HUES48 (cell line): ENCODE results near the gene AFG1L.
"Not testable (repeated sequence)": the region's sequence is repeated elsewhere in the genome, so short reads cannot be mapped to it uniquely, and the experiment has no call there.

ENCODE experiments used
- H3K27ac ChIP-seq: one replicate; pipeline ENCODE4 v1.7.0; 2013; ENCODE audit warnings: low read depth, low read length, inconsistent platforms
- H3K27me3 ChIP-seq: 2 replicates; pipeline ENCODE4 v1.6.1; 2013; ENCODE audit warnings: mild to moderate bottlenecking, low read length; ENCODE audit not compliant: control insufficient read depth, insufficient read depth
- H3K36me3 ChIP-seq: 2 replicates; pipeline ENCODE4 v1.6.1; 2013; ENCODE audit warnings: low read length; ENCODE audit not compliant: control insufficient read depth, insufficient read depth
- H3K4me1 ChIP-seq: 2 replicates; pipeline ENCODE4 v1.6.1; 2013; ENCODE audit warnings: mild to moderate bottlenecking, low read length; ENCODE audit not compliant: control insufficient read depth, insufficient read depth
- H3K4me3 ChIP-seq: 2 replicates; pipeline ENCODE4 v1.5.1; 2013; ENCODE audit warnings: mild to moderate bottlenecking, low read depth, low read length
- H3K9ac ChIP-seq: 2 replicates; pipeline ENCODE4 v1.6.1; 2013; ENCODE audit warnings: mild to moderate bottlenecking, low read depth, low read length, moderate library complexity
- H3K9me3 ChIP-seq: 2 replicates; pipeline ENCODE4 v1.6.1; 2013; ENCODE audit warnings: low read length; ENCODE audit not compliant: control insufficient read depth, insufficient read depth

The AFG1L gene

GRCh38 chr6:108365478-108365877, 70.6 kb downstream of the AFG1L start:
- H3K27me3 ChIP-seq, result no peaks in the 10 kb centered on the region

GRCh38 chr6:108366236-108366635, 71.4 kb downstream of the AFG1L start:
- H3K27ac ChIP-seq, result no peak overlapping the region
- H3K9ac ChIP-seq, result no peak overlapping the region
- no peaks in the 10 kb centered on the region for H3K9me3 ChIP-seq
- no peaks in the 10 kb centered on the region for H3K27me3 ChIP-seq
- peaks cover 12% of the 10 kb centered on the region; the same call in 1 of the 2 replicates for H3K4me1 ChIP-seq
- H3K36me3 ChIP-seq, result no peaks in the 10 kb centered on the region
- H3K4me3 ChIP-seq, result no peak overlapping the region

More at GRCh38 chr6:108365478-108365877, 70.6 kb downstream of the AFG1L start:
- Histone ChIP-seq H3K9me3 (no peaks in the 10 kb centered on the region), H3K4me1 (peaks cover 12% of the 10 kb centered on the region; the same call in 1 of the 2 replicates), H3K27ac (no peak overlapping the region), H3K36me3 (no peaks in the 10 kb centered on the region), H3K9ac (no peak overlapping the region), H3K4me3 (no peak overlapping the region)

GRCh38 chr6:108368431-108369030, 73.7 kb downstream of the AFG1L start:
- no peaks in the 10 kb centered on the region for H3K9me3 ChIP-seq
- no peak overlapping the region for H3K4me3 ChIP-seq
- no peak overlapping the region for H3K27ac ChIP-seq
- H3K27me3 ChIP-seq, result no peaks in the 10 kb centered on the region
- no peak overlapping the region for H3K9ac ChIP-seq
- H3K4me1 ChIP-seq, result peaks cover 10% of the 10 kb centered on the region; the same call in 1 of the 2 replicates
- H3K36me3 ChIP-seq, result no peaks in the 10 kb centered on the region

- no peak overlapping the region for H3K9ac ChIP-seq
- no peaks in the 10 kb centered on the region for H3K27me3 ChIP-seq
- no peak overlapping the region for H3K4me3 ChIP-seq
- no peaks in the 10 kb centered on the region for H3K36me3 ChIP-seq
- no peak overlapping the region for H3K27ac ChIP-seq
- H3K4me1 ChIP-seq, result no peaks in the 10 kb centered on the region
- no peaks in the 10 kb centered on the region for H3K9me3 ChIP-seq
Observed at GRCh38 chr6:108380876-108381275, 86.0 kb downstream of the AFG1L start.

GRCh38 chr6:108383981-108384380, 89.1 kb downstream of the AFG1L start:
- H3K9me3 ChIP-seq, result no peaks in the 10 kb centered on the region
- H3K27me3 ChIP-seq, result no peaks in the 10 kb centered on the region
- H3K27ac ChIP-seq, result no peak overlapping the region
- H3K9ac ChIP-seq, result no peak overlapping the region
- H3K36me3 ChIP-seq, result no peaks in the 10 kb centered on the region
- H3K4me1 ChIP-seq, result no peaks in the 10 kb centered on the region
- H3K4me3 ChIP-seq, result no peak overlapping the region

GRCh38 chr6:108389190-108389589, 94.3 kb downstream of the AFG1L start:
- not testable (repeated sequence) for H3K9me3 ChIP-seq, H3K4me3 ChIP-seq, H3K27me3 ChIP-seq, H3K36me3 ChIP-seq, H3K9ac ChIP-seq, H3K27ac ChIP-seq, H3K4me1 ChIP-seq

- no peak overlapping the region for H3K27ac ChIP-seq
- no peak overlapping the region for H3K9ac ChIP-seq
- no peaks in the 10 kb centered on the region for H3K9me3 ChIP-seq
- H3K36me3 ChIP-seq, result no peaks in the 10 kb centered on the region
- no peak overlapping the region for H3K4me3 ChIP-seq
- H3K27me3 ChIP-seq, result no peaks in the 10 kb centered on the region
- H3K4me1 ChIP-seq, result no peaks in the 10 kb centered on the region
Observed at GRCh38 chr6:108395297-108395696, 100.4 kb downstream of the AFG1L start.

- H3K27me3 ChIP-seq, result no peaks in the 10 kb centered on the region
- H3K4me3 ChIP-seq, result no peak overlapping the region
- H3K27ac ChIP-seq, result no peak overlapping the region
- H3K36me3 ChIP-seq, result no peaks in the 10 kb centered on the region
- H3K4me1 ChIP-seq, result no peaks in the 10 kb centered on the region
- no peak overlapping the region for H3K9ac ChIP-seq
- no peaks in the 10 kb centered on the region for H3K9me3 ChIP-seq
Observed at GRCh38 chr6:108403236-108403635, 108.4 kb downstream of the AFG1L start.

GRCh38 chr6:108406943-108407342, 112.1 kb downstream of the AFG1L start:
- no peaks in the 10 kb centered on the region for H3K27me3 ChIP-seq
- H3K4me3 ChIP-seq, result no peak overlapping the region
- H3K4me1 ChIP-seq, result no peaks in the 10 kb centered on the region
- no peaks in the 10 kb centered on the region for H3K36me3 ChIP-seq
- no peaks in the 10 kb centered on the region; the same call in 1 of the 2 replicates for H3K9me3 ChIP-seq
- no peak overlapping the region for H3K9ac ChIP-seq
- H3K27ac ChIP-seq, result no peak overlapping the region

GRCh38 chr6:108407904-108408827, 113.3 kb downstream of the AFG1L start:
- no peak overlapping the region for H3K27ac ChIP-seq

GRCh38 chr6:108408861-108409260, 114.0 kb downstream of the AFG1L start:
- no peak overlapping the region for H3K4me3 ChIP-seq
- no peaks in the 10 kb centered on the region for H3K4me1 ChIP-seq
- H3K27me3 ChIP-seq, result no peaks in the 10 kb centered on the region
- no peak overlapping the region for H3K9ac ChIP-seq
- no peaks in the 10 kb centered on the region; the same call in 1 of the 2 replicates for H3K9me3 ChIP-seq
- no peaks in the 10 kb centered on the region for H3K36me3 ChIP-seq
- no peak overlapping the region for H3K27ac ChIP-seq

More at GRCh38 chr6:108407904-108408827, 113.3 kb downstream of the AFG1L start:
- no peak overlapping the region for H3K9ac ChIP-seq
- no peaks in the 10 kb centered on the region for H3K36me3 ChIP-seq
- H3K27me3 ChIP-seq, result no peaks in the 10 kb centered on the region
- H3K4me1 ChIP-seq, result no peaks in the 10 kb centered on the region
- H3K4me3 ChIP-seq, result no peak overlapping the region
- no peaks in the 10 kb centered on the region; the same call in 1 of the 2 replicates for H3K9me3 ChIP-seq
